ENCODE results near the gene ICAM1.

The ICAM1 gene

GRCh38 chr19:10328558-10329429 is 57.9 kb downstream of the ICAM1 start:
- DNase-seq, result no peak

DNA sequence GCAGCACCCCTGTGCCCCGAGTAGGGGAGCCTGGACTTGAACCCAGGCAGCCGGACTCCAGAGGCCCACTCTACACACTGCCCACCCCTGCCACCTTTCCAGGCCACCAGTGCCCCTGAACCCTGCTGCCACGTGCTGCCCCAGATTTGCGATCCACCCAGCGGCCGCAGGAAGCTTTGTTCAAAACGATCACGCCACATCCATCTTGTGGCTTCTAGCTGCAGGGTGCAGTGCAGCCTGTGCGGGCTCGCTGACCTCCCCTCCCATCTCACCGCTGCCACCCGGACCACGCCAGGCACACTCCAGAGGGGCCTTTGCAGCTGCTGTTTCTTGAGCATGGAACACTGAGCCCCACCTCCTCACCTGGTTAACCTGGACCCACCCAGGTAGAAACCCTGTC is 58.6 kb downstream of the ICAM1 start:
- DNase-seq, result no peak

DNA sequence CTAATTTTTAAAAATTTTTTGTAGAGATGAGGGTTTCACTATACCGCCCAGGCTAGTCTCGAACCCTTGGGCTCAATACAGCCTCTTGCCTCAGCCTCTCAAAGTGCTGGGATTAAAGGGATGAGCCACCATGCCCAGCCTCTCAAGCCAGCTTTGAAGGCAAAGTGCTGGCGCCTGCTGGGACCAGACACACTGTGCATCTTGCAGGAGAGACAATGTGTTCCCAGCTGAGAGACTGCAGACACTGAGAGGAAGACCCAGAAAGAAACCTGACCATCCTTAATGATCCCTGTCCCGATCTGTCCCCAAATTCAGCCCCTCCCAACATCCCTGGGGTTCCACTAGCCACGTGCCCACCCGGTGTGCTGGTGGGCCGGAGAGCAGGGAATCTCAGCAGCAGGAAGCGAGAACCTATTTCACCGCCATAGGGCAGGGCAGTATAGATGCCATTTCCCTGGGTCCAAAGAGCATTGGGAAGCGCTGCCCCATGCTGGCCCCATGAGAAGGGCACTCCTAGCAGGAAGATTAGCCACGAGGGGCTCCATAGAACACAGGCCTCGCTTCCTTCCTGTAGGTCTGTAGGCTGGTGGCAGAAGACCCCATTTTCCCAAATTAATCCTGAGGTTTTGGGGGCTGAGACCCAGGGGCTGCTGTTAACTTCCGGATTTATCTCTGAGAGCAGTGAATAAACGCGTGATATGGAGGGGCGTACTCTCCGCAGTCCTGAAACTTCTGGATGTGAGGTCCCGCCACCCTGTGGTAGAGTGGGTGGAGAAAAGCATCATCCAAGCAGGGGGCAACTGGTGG is 61.4 kb downstream of the ICAM1 start:
- DNase-seq, result no peak

DNA sequence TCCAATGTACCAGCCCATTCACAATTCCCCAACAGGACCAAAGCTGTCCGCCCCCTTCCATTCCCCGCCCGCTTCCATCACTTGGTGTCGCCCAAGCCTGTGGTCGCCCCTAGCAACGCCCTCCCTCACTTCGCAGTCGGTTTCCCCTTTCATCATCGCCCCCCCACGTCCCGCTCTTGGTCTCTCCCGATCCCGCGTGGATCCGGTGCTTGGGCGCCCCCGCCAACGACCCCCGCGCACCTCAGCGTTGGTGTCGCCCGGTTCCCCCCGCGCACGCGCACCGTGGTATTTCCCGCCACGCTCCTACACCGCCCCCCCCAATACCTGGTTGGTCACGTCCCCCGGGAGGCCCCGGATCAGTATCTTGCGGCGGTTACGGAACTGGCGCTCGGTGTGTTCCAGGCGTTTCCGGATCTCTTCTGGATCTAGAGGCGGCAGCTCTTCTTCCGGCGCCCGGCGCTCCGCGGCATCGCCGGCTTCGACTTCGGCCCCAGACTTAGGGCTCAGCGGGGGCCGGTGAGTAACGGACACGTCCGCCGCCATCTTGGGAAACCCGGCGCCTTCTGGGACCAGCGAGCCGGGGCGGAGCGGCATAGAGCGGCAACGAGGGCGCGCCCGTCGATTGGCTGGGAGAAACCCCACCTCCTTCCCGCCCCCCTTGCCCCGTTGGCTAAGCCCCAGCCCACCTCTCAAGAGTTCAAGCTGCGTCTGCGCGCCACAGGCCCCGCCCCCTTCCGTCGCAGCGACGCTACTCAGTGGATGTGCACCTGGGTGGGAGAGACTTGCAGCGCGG is 62.2 kb downstream of the ICAM1 start, which contains the start of gene RAVER1:
TSS of gene RAVER1 (minus strand) at position 565 of the 793 bp plus-strand sequence. CDS start at position 543, 22 bp downstream.
- peak; percentile 98 for DNase-seq

GRCh38 chr19:10333758-10334587 is 63.1 kb downstream of the ICAM1 start:
- DNase-seq, result no peak

DNA sequence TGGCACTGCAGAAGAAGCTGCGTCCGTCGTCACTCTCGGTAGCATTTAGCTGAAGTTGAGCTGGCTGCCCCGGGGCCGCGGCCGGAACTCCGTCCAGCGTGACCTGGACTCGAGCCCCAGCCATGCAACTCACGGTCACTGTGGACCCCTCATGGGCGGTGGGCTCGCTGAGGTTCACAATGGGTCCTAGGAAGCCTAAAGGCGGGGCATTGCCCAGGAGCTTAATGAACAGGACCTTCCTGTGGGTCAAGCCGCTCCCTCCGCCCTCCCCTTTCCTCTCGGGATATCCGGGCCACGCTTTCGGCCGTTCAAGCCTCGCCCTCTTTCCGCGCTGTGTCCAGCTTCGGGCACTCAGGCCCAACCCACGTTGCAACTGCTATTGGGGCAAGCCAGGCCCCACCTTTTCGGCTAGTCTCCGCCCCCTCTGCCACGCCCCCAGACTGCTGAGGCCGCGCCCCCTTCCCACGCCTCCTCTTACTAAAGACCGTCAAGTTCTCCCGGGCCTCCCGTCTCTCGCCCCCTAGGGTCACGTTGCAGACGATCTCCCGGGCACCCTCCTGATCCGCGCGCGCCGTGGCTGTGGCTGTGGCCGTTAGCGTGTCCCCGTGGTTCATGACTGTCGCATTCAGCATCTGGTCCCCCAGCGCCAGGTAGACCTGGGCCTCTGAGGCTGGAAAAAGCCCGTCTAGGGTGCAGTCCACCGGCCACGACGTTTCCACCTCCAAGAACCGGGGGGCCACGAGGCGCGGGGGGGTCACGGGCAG is 63.9 kb downstream of the ICAM1 start:
- no peak for DNase-seq

- no peak for DNase-seq
Measured at GRCh38 chr19:10335352-10335985, 64.5 kb downstream of the ICAM1 start.

Data from activated gamma-delta T cell treated with Interleukin-2 at 50 U/mL for 16 hours (primary cell).